ENCODE data around the gene ARHGAP9. TPM values are rescaled to one million over a fixed set of nuclear protein-coding genes. Genes with fewer than 3 reads are reported as not detected.

ARHGAP9 gene
- total and polyA plus RNA-seq, 10 donors = 148 to 400 (median 238) TPM

DNA sequence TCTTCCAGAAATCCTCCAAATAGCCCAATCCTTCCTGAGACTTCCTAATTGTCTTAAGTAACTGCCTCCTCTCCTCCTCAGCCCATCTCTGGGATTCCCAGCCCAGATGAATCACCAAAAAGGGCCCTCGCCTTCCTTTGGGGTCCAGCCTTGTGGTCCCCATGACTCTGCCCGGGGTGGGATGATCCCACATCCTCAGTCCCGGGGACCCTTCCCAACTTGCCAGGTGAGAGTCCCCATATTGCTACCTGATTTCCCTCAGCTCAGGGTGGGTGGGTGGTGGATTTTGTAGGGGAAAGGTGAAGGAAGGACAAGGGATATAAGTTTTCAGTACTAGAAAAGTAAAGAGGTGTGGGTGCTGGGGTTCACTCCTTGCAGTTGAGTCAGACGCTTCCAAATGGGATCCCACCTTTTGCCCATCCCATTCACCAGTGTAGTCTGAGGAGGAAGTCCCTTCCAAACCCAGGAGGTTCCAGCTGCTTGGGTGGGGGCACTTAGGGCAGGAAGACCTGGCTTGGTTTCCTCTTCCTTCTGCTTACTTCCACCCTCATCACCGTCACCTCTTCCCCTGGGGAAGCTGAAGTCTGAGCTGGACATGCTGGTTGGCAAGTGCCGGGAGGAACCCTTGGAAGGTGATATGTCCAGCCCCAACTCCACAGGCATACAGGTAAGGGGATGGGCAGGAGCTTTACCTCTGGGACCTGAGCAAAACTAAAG, 14.5 kb downstream of the ARHGAP9 start:
- Histone ChIP-seq H3K27me3 (replicated peaks in 1 of 7) (peaks cover 0 to 23% (median 13%) of the 10 kb centered on the region in 7 donors), H3K9me3 (no peaks in the 10 kb centered on the region), H3K27ac (no peak overlapping the region), H3K36me3 (peaks cover 0 to 41% (median 18%) of the 10 kb centered on the region in 6 donors), H3K4me1 (peaks cover 20 to 49% (median 32%) of the 10 kb centered on the region in 6 donors), H3K4me3 (no peak overlapping the region)
- intact Hi-C loops (cut with DNase I; ENCODE audit: low total_unique reads) = no loop called here
- 70 to 79% (median 72%) methylated on average over 6 of the region's 6 CpGs for WGBS, 5 donors
- TF ChIP-seq POLR2A (IDR thresholded peaks at IDR 0.05) = no peak
- TF ChIP-seq POLR2AphosphoS5 (IDR thresholded peaks at IDR 0.05) = no peak
- TF ChIP-seq, protein P1, sequence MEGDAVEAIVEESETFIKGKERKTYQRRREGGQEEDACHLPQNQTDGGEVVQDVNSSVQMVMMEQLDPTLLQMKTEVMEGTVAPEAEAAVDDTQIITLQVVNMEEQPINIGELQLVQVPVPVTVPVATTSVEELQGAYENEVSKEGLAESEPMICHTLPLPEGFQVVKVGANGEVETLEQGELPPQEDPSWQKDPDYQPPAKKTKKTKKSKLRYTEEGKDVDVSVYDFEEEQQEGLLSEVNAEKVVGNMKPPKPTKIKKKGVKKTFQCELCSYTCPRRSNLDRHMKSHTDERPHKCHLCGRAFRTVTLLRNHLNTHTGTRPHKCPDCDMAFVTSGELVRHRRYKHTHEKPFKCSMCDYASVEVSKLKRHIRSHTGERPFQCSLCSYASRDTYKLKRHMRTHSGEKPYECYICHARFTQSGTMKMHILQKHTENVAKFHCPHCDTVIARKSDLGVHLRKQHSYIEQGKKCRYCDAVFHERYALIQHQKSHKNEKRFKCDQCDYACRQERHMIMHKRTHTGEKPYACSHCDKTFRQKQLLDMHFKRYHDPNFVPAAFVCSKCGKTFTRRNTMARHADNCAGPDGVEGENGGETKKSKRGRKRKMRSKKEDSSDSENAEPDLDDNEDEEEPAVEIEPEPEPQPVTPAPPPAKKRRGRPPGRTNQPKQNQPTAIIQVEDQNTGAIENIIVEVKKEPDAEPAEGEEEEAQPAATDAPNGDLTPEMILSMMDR (IDR thresholded peaks at IDR 0.05 in 8 of 11, conservative IDR thresholded peaks at IDR 0.05 in 3 of 11) = no peak
- DNase-seq = peak; percentile 58

DNA sequence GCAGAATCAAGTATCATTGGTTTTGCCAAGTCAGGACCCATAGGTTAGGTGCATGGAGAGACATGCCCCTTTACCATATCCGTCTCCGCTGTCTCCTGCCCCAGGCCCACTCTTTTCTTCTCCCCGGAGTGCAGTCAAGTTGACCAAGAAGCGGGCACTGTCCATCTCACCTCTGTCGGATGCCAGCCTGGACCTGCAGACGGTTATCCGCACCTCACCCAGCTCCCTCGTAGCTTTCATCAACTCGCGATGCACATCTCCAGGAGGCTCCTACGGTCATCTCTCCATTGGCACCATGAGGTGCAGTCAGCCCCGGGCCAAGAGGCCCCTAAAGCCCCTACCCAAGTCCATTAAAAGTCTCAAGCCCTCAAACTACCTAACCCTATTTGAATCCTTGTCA, 15.1 kb downstream of the ARHGAP9 start:
- TF ChIP-seq, protein P1 (IDR thresholded peaks at IDR 0.05 in 8 of 11, conservative IDR thresholded peaks at IDR 0.05 in 3 of 11) = no peak
- TF ChIP-seq POLR2A (IDR thresholded peaks at IDR 0.05) (no peak), POLR2AphosphoS5 (IDR thresholded peaks at IDR 0.05) (no peak)
- no peaks in the 10 kb centered on the region for H3K9me3 ChIP-seq
- H3K27me3 ChIP-seq (replicated peaks in 1 of 7) = peaks cover 0 to 29% (median 13%) of the 10 kb centered on the region in 7 donors
- H3K4me1 ChIP-seq = peaks cover 24 to 49% (median 35%) of the 10 kb centered on the region in 6 donors
- DNase-seq = peak; percentile 66
- no peak overlapping the region for H3K4me3 ChIP-seq
- WGBS, 5 donors = 92 to 97% (median 95%) methylated on average over 12 of the region's 12 CpGs
- H3K27ac ChIP-seq = no peak overlapping the region
- peaks cover 0 to 35% (median 11%) of the 10 kb centered on the region in 6 donors for H3K36me3 ChIP-seq
- intact Hi-C loops (cut with DNase I; ENCODE audit: low total_unique reads) = no loop called here

DNA sequence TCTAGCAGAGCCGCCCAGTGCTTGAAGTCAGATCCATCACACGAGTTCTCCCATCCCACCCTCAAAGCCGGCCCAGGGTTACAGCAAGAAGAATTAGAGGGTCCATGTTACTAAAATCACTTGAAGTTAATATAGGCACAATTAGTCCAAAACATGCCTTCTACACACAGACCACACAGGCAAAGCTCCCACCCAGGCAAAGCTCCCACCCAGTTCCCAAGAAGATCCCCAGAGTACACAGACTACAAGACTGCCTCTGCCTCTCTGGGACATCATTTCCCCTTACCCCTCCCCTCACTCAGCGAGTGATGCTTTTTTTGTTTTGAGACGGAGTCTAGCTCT, 16.8 kb downstream of the ARHGAP9 start:
- H3K27me3 ChIP-seq (replicated peaks in 1 of 7) = peaks cover 0 to 29% (median 13%) of the 10 kb centered on the region in 7 donors
- intact Hi-C loops (cut with DNase I; ENCODE audit: low total_unique reads) = no loop called here
- no peaks in the 10 kb centered on the region for H3K9me3 ChIP-seq
- peaks cover 0 to 18% (median 0%) of the 10 kb centered on the region in 6 donors for H3K36me3 ChIP-seq
- H3K27ac ChIP-seq = peak overlapping the region in 3 of 8 donors; percentile 68 to 78 (median 77)
- 19 to 37% (median 30%) methylated on average over 4 to 5 of the region's 5 CpGs for WGBS, 5 donors
- peak overlapping the region in 5 of 8 donors; percentile 55 to 91 (median 68) for H3K4me3 ChIP-seq
- TF ChIP-seq, protein P1 (IDR thresholded peaks at IDR 0.05 in 8 of 11, conservative IDR thresholded peaks at IDR 0.05 in 3 of 11) = peak in 3 of 11 experiments; percentile 38 to 65 (median 52)
- TF ChIP-seq POLR2AphosphoS5 (IDR thresholded peaks at IDR 0.05) (no peak), POLR2A (IDR thresholded peaks at IDR 0.05) (no peak)
- no peak for DNase-seq
- H3K4me1 ChIP-seq = peaks cover 31 to 53% (median 43%) of the 10 kb centered on the region in 6 donors

DNA sequence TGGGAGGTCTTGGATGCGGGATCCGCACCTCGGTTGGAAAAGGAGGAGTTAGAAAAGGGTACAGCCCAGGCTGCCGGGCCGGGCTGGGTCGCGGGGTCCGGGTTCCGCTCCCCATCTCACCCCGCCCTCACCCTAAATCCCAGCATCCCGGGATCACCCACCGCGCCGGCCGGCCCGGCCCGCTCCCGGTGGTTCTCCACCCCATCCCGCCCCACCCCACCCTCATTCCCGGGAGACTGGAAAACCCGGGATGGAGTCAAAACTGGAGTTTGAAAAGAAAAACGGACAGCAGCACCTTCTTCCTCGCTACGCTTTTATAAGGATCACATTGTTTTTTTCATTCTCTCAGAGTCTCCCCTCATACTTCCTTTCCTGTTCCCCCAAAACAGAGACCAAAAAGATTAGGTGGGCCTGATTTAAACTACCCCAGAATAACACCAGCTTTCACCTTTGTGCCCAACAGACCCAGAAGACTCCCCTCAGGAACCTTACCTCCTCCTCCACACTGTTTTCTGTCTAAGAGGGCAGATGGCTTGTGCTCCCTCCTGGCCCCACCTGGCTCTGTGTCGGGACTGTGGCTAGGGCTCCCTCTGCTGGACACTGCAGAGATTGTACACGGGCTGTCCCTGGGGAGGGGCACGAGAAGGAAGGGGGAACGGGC, 17.3 kb downstream of the ARHGAP9 start:
- intact Hi-C loops (cut with DNase I; ENCODE audit: low total_unique reads) = no loop called here
- Histone ChIP-seq H3K27ac (peak overlapping the region in 6 of 8 donors; percentile 47 to 80 (median 73)), H3K4me1 (peaks cover 31 to 53% (median 43%) of the 10 kb centered on the region in 6 donors), H3K27me3 (replicated peaks in 1 of 7) (peaks cover 0 to 29% (median 13%) of the 10 kb centered on the region in 7 donors), H3K9me3 (no peaks in the 10 kb centered on the region), H3K36me3 (peaks cover 0 to 13% (median 0%) of the 10 kb centered on the region in 6 donors), H3K4me3 (peak overlapping the region; percentile 43 to 91 (median 58))
- whole genome bisulfite sequencing, 5 donors = 0 to 1% (median 0%) methylated on average over 27 to 28 of the region's 28 CpGs
- TF ChIP-seq POLR2A (IDR thresholded peaks at IDR 0.05) (peak in 1 of 3 donors; percentile 30), POLR2AphosphoS5 (IDR thresholded peaks at IDR 0.05) (peak; percentile 61 to 91 (median 82))
- TF ChIP-seq, protein P1 (IDR thresholded peaks at IDR 0.05 in 8 of 11, conservative IDR thresholded peaks at IDR 0.05 in 3 of 11) = peak; percentile 83 to 97 (median 94)
- DNase-seq = peak; percentile 96
